D721Med (cell line): ENCODE data around the gene ACAD11.

ENCODE experiments used
- DNase-seq: peaks from one replicate; pipeline ENCODE4 v3.0.0; 2011; ENCODE audit warnings: low spot score; ENCODE audit not compliant: insufficient read length
- FAIRE-seq: peaks from 2 replicates; lab custom pipeline; 2011; peaks lifted over from hg19 to GRCh38; lab: Jason Lieb, UNC
- CTCF ChIP-seq: IDR thresholded peaks from 2 replicates; pipeline ENCODE4 v1.5.1; 2012; ENCODE audit warnings: mild to moderate bottlenecking, control low read depth; ENCODE audit not compliant: insufficient read depth; ENCODE audit errors: missing control alignments

Gene ACAD11

GRCh38 chr3:132594498-132594897 is 65.1 kb downstream of the ACAD11 start:
- FAIRE-seq = no peak
- no peak for DNase-seq
- no peak for TF ChIP-seq CTCF

- no peak for TF ChIP-seq CTCF
- no peak for DNase-seq
- FAIRE-seq = no peak
Measured at GRCh38 chr3:132593947-132594323, 65.7 kb downstream of the ACAD11 start.

GRCh38 chr3:132593241-132593946 is 66.2 kb downstream of the ACAD11 start:
- TF ChIP-seq CTCF = no peak
- FAIRE-seq (no peak), DNase-seq (no peak)

- TF ChIP-seq CTCF = no peak
- DNase-seq (no peak), FAIRE-seq (peak; percentile 73)
Measured at GRCh38 chr3:132592216-132592615, 67.4 kb downstream of the ACAD11 start.

GRCh38 chr3:132587401-132587800 is 72.2 kb downstream of the ACAD11 start:
- no peak for FAIRE-seq
- TF ChIP-seq CTCF = no peak
- DNase-seq = no peak

GRCh38 chr3:132573797-132574211 is 85.8 kb downstream of the ACAD11 start:
- no peak for TF ChIP-seq CTCF
- no peak for DNase-seq
- no peak for FAIRE-seq

GRCh38 chr3:132570016-132570415 is 89.6 kb downstream of the ACAD11 start:
- FAIRE-seq (no peak), DNase-seq (no peak)
- no peak for TF ChIP-seq CTCF
